Measurements from ENCODE around the gene GJD3. TPM values are rescaled to one million over a fixed set of nuclear protein-coding genes. Genes with fewer than 3 reads are reported as not detected.

GJD3 gene
- polyA plus RNA-seq, 3 donors, result not detected

GRCh38 chr17:40354221-40355122, 10.1 kb downstream of the GJD3 start:
- Mint-ChIP-seq H3K4me3 (no peak overlapping the region), H3K27me3 (ENCODE audit: low read depth in 3 of 3) (peaks cover 0 to 1% (median 0%) of the 10 kb centered on the region in 3 donors), H3K9me3 (no peaks in the 10 kb centered on the region), H3K4me1 (peaks cover 51% of the 10 kb centered on the region), H3K36me3 (peaks cover 60 to 75% of the 10 kb centered on the region in 2 donors), H3K27ac (peak overlapping the region in 6 of 7 donors; percentile 58 to 84 (median 66))
- H3K27me3 ChIP-seq (ENCODE audit: control insufficient read depth in 2 of 2, insufficient read depth in 2 of 2, low read length in 2 of 2), result no peaks in the 10 kb centered on the region
- peaks cover 17 to 48% of the 10 kb centered on the region in 2 donors for H3K4me1 ChIP-seq (ENCODE audit: control insufficient read depth in 1 of 2, insufficient read depth in 2 of 2, low read length in 2 of 2)
- H3K4me3 ChIP-seq (replicated peaks in 1 of 3; ENCODE audit: low read depth in 2 of 3, low read length in 3 of 3), result no peak overlapping the region
- H4K20me1 ChIP-seq (ENCODE audit: insufficient read depth, low read length), result peaks cover 86% of the 10 kb centered on the region
- H3K36me3 ChIP-seq (replicated peaks in 1 of 2; ENCODE audit: control insufficient read depth in 1 of 2, insufficient read depth in 2 of 2, low read length in 2 of 2), result peaks cover 66 to 77% of the 10 kb centered on the region in 2 donors
- intact Hi-C loops (cut with micrococcal nuclease), result loop anchor here (1.0 to 5.0 kb wide), 3 partner anchors 51 to 178 kb away; partner anchors contain the start of gene TOP2A (in 1 of the 2)
- no peak overlapping the region for H3K4me2 ChIP-seq (replicated peaks; ENCODE audit: extremely low read depth, low read length, poor library complexity, severe bottlenecking)
- no peak for DNase-seq
- TF ChIP-seq CTCF (IDR thresholded peaks at IDR 0.05), result no peak
- peak overlapping the region in 1 of 2 donors; percentile 4 for H3K27ac ChIP-seq (ENCODE audit: low read depth in 1 of 2, low read length in 2 of 2)
- peaks cover 20% of the 10 kb centered on the region for H3K79me2 ChIP-seq (ENCODE audit: insufficient read depth, low read length)
- H2AFZ ChIP-seq (ENCODE audit: insufficient read depth, low read depth, low read length, poor library complexity, severe bottlenecking), result no peak overlapping the region
- 88% methylated on average over 25 of the region's 30 CpGs for WGBS (ENCODE audit: insufficient coverage)
- H3K9ac ChIP-seq (ENCODE audit: insufficient read depth, low read length, poor library complexity, severe bottlenecking), result no peak overlapping the region
- H3K9me3 ChIP-seq (replicated peaks in 1 of 2; ENCODE audit: control insufficient read depth in 1 of 2, insufficient read depth in 1 of 2, low read length in 2 of 2), result no peaks in the 10 kb centered on the region

GRCh38 chr17:40352779-40353394, 11.7 kb downstream of the GJD3 start:
- H3K4me3 Mint-ChIP-seq, result no peak overlapping the region
- H3K9ac ChIP-seq (ENCODE audit: insufficient read depth, low read length, poor library complexity, severe bottlenecking), result no peak overlapping the region
- peaks cover 82 to 93% of the 10 kb centered on the region in 2 donors for H3K36me3 ChIP-seq (replicated peaks in 1 of 2; ENCODE audit: control insufficient read depth in 1 of 2, insufficient read depth in 2 of 2, low read length in 2 of 2)
- H3K27me3 Mint-ChIP-seq (ENCODE audit: low read depth in 3 of 3), result peaks cover 0 to 1% (median 0%) of the 10 kb centered on the region in 3 donors
- H3K9me3 ChIP-seq (replicated peaks in 1 of 2; ENCODE audit: control insufficient read depth in 1 of 2, insufficient read depth in 1 of 2, low read length in 2 of 2), result no peaks in the 10 kb centered on the region
- no peak for TF ChIP-seq CTCF (IDR thresholded peaks at IDR 0.05)
- intact Hi-C loops (cut with micrococcal nuclease), result loop anchor here in 1 of 2 donors (2.0 kb wide), 1 partner anchor 40 kb away; no protein-coding TSS in a partner anchor
- H3K4me1 Mint-ChIP-seq, result peaks cover 48% of the 10 kb centered on the region
- peaks cover 13 to 48% of the 10 kb centered on the region in 2 donors for H3K4me1 ChIP-seq (ENCODE audit: control insufficient read depth in 1 of 2, insufficient read depth in 2 of 2, low read length in 2 of 2)
- 50% methylated on average over 6 of the region's 9 CpGs for WGBS (ENCODE audit: insufficient coverage)
- H3K4me3 ChIP-seq (replicated peaks in 1 of 3; ENCODE audit: low read depth in 2 of 3, low read length in 3 of 3), result no peak overlapping the region
- peak overlapping the region in 6 of 7 donors; percentile 51 to 85 (median 71) for H3K27ac Mint-ChIP-seq
- peaks cover 75 to 90% of the 10 kb centered on the region in 2 donors for H3K36me3 Mint-ChIP-seq
- H3K9me3 Mint-ChIP-seq, result no peaks in the 10 kb centered on the region
- peaks cover 98% of the 10 kb centered on the region for H4K20me1 ChIP-seq (ENCODE audit: insufficient read depth, low read length)
- no peak overlapping the region for H2AFZ ChIP-seq (ENCODE audit: insufficient read depth, low read depth, low read length, poor library complexity, severe bottlenecking)
- peaks cover 36% of the 10 kb centered on the region for H3K79me2 ChIP-seq (ENCODE audit: insufficient read depth, low read length)
- H3K27me3 ChIP-seq (ENCODE audit: control insufficient read depth in 2 of 2, insufficient read depth in 2 of 2, low read length in 2 of 2), result no peaks in the 10 kb centered on the region
- DNase-seq, result peak; percentile 42 to 76 (median 47)
- H3K27ac ChIP-seq (ENCODE audit: low read depth in 1 of 2, low read length in 2 of 2), result peak overlapping the region in 1 of 2 donors; percentile 11
- no peak overlapping the region for H3K4me2 ChIP-seq (replicated peaks; ENCODE audit: extremely low read depth, low read length, poor library complexity, severe bottlenecking)

Data from CD14-positive monocyte (primary cell).